IMR-90 (cell line): ENCODE data around the gene TNFRSF1B. TPM values are rescaled to one million over a fixed set of nuclear protein-coding genes. Genes with fewer than 3 reads are reported as not detected.
A peak's percentile ranks its signal among the peaks of the same experiment; 100 is the strongest.

Source experiments
- ATAC-seq: fragments of 200-7000 bp; cut with Tn5 transposase; 2 replicates; pipeline ENCODE4 v1.9.1; 2020; ENCODE audit warnings: low read depth, mild to moderate bottlenecking, moderate library complexity
- BruUV-seq: library from RNA; stranded (reverse); fragments of 400-500 nt; replicated peaks from 2 replicates; lab custom pipeline; 2021; lab: Mats Ljungman, UMichigan
- CTCF ChIA-PET: fragments of 300-600 bp; formaldehyde crosslinking; extraction: SDS; loops from one replicate; lab custom pipeline; 2021; ENCODE audit warnings: antibody characterized with exemption; lab: Yijun Ruan, JAX
- POLR2A ChIA-PET: fragments of 300-600 bp; sonication (Branson Sonifier 250); formaldehyde crosslinking; loops from one replicate; lab custom pipeline; 2022; ENCODE audit warnings: antibody characterized with exemption; ENCODE audit not compliant: unreplicated experiment; lab: Charles Lee
- DNase-seq: peaks from one replicate; pipeline ENCODE4 v3.0.0; 2013
- H2AFZ ChIP-seq: replicated peaks from 2 replicates; pipeline ENCODE3; 2013; ENCODE audit warnings: low read length, mild to moderate bottlenecking; ENCODE audit not compliant: poor library complexity
- H2AK5ac ChIP-seq: 2 replicates; pipeline ENCODE4 v1.6.1; 2013; ENCODE audit warnings: low read depth, low read length, inconsistent platforms
- H2AK9ac ChIP-seq: replicated peaks from 2 replicates; pipeline ENCODE3; 2013; ENCODE audit warnings: mild to moderate bottlenecking, low read depth, low read length, moderate library complexity; ENCODE audit not compliant: poor library complexity
- H2BK120ac ChIP-seq: 2 replicates; pipeline ENCODE4 v1.6.1; 2013; ENCODE audit warnings: low read depth, low read length, inconsistent platforms
- H2BK15ac ChIP-seq: 3 replicates; pipeline ENCODE4 v1.6.1; 2013; ENCODE audit warnings: low read depth, low read length, inconsistent platforms
- H2BK20ac ChIP-seq: 2 replicates; pipeline ENCODE4 v1.6.1; 2013; ENCODE audit warnings: low read depth, mild to moderate bottlenecking, inconsistent platforms, low read length, moderate library complexity
- H2BK5ac ChIP-seq: 2 replicates; pipeline ENCODE4 v1.6.1; 2013; ENCODE audit warnings: mild to moderate bottlenecking, low read depth, low read length, inconsistent platforms; ENCODE audit not compliant: poor library complexity, severe bottlenecking
- H3K14ac ChIP-seq: replicated peaks from 2 replicates; pipeline ENCODE4 v1.6.1; 2013; ENCODE audit warnings: low read depth, low read length, inconsistent platforms
- H3K18ac ChIP-seq: 2 replicates; pipeline ENCODE4 v1.6.1; 2013; ENCODE audit warnings: low read depth, low read length, control low read depth
- H3K23ac ChIP-seq: 2 replicates; pipeline ENCODE4 v1.6.1; 2013; ENCODE audit warnings: low read depth, low read length, inconsistent platforms
- H3K27ac ChIP-seq: 2 replicates; pipeline ENCODE4 v1.5.1; 2013; ENCODE audit warnings: mild to moderate bottlenecking, control low read depth, low read length; ENCODE audit not compliant: insufficient read depth
- H3K27me3 ChIP-seq: 2 replicates; pipeline ENCODE4 v1.6.1; 2013; ENCODE audit warnings: low read length; ENCODE audit not compliant: control insufficient read depth, insufficient read depth
- H3K36me3 ChIP-seq: 2 replicates; pipeline ENCODE4 v1.6.1; 2013; ENCODE audit warnings: low read length, mixed read lengths; ENCODE audit not compliant: control insufficient read depth, insufficient read depth
- H3K4ac ChIP-seq: 2 replicates; pipeline ENCODE4 v1.6.1; 2013; ENCODE audit warnings: low read depth, low read length, inconsistent platforms
- H3K4me1 ChIP-seq: 2 replicates; pipeline ENCODE4 v1.6.1; 2013; ENCODE audit warnings: low read length, mixed read lengths; ENCODE audit not compliant: control insufficient read depth, insufficient read depth
- H3K4me2 ChIP-seq: 2 replicates; pipeline ENCODE4 v1.6.1; 2013; ENCODE audit warnings: low read depth, mild to moderate bottlenecking, control low read depth, low read length, moderate library complexity
- H3K4me3 ChIP-seq: 2 replicates; pipeline ENCODE4 v1.5.1; 2013; ENCODE audit warnings: low read depth, mild to moderate bottlenecking, control low read depth, low read length, moderate library complexity; ENCODE audit not compliant: insufficient read depth
- H3K56ac ChIP-seq: 2 replicates; pipeline ENCODE4 v1.6.1; 2013; ENCODE audit warnings: low read length, inconsistent platforms; ENCODE audit not compliant: insufficient read depth; ENCODE audit errors: extremely low read depth
- H3K79me1 ChIP-seq, 2 experiments: 2 replicates each; pipeline ENCODE4 v1.6.1; 2013; ENCODE audit warnings: low read length in 2 of 2, inconsistent platforms in 1 of 2, low read depth in 1 of 2
- H3K9ac ChIP-seq: 2 replicates; pipeline ENCODE4 v1.6.1; 2013; ENCODE audit warnings: low read depth, low read length, control low read depth
- H3K9me1 ChIP-seq: 2 replicates; pipeline ENCODE4 v1.6.1; 2013; ENCODE audit warnings: low read length, inconsistent platforms; ENCODE audit not compliant: insufficient read depth
- H3K9me3 ChIP-seq: 2 replicates; pipeline ENCODE4 v1.6.1; 2013; ENCODE audit warnings: low read length; ENCODE audit not compliant: control insufficient read depth, insufficient read depth
- H4K20me1 ChIP-seq: 2 replicates; pipeline ENCODE4 v1.6.1; 2013; ENCODE audit warnings: low read length, inconsistent platforms; ENCODE audit not compliant: insufficient read depth
- H4K5ac ChIP-seq: 2 replicates; pipeline ENCODE4 v1.6.1; 2013; ENCODE audit warnings: mild to moderate bottlenecking, low read depth, low read length, control low read depth
- H4K8ac ChIP-seq, 2 experiments: 2 replicates each; pipeline ENCODE4 v1.6.1; 2013; ENCODE audit warnings: low read depth in 2 of 2, low read length in 2 of 2, control low read depth in 1 of 2, inconsistent platforms in 1 of 2
- H4K91ac ChIP-seq: 2 replicates; pipeline ENCODE4 v1.6.1; 2013; ENCODE audit warnings: low read depth, low read length, inconsistent platforms; ENCODE audit not compliant: insufficient read depth
- FOS ChIP-seq: fragments of 150-350 bp; IDR thresholded peaks from 2 replicates; pipeline ENCODE4 v1.6.1; 2016; ENCODE audit warnings: low read depth, low read length
- POLR2A ChIP-seq: IDR thresholded peaks from 2 replicates; pipeline ENCODE4 v1.6.1; 2012; ENCODE audit warnings: mild to moderate bottlenecking, low read depth, low read length
- RCOR1 ChIP-seq: IDR thresholded peaks from 2 replicates; pipeline ENCODE4 v1.6.1; 2012; ENCODE audit warnings: mild to moderate bottlenecking, low read length, improper control_type of control experiment; ENCODE audit not compliant: insufficient replicate concordance
- WGBS, 2 experiments: methylation state at CpG; one replicate each; pipeline versions ENCODE4 v1.1.5 to v1.1.7; 2013; ENCODE audit warnings: missing lambda C conversion rate in 2 of 2; ENCODE audit not compliant: insufficient read length in 1 of 2; ENCODE audit errors: extremely low coverage in 2 of 2; 5-methylcytosine and 5-hydroxymethylcytosine counted together
- dilution Hi-C: fragments of 300-500 bp; cut with HindIII; formaldehyde crosslinking; loops from one replicate; pipeline ENCODE4 v1.14.3; 2018; ENCODE audit warnings: low sequenced_read_pairs; ENCODE audit not compliant: unreplicated experiment
- in situ Hi-C: fragments of 300-500 bp; cut with MboI; formaldehyde crosslinking; loops from 3 replicates; pipeline ENCODE4 v1.14.3; 2019; ENCODE audit warnings: low sequenced_read_pairs, inconsistent platforms, mixed read lengths
- intact Hi-C: fragments of 100-400 bp; cut with micrococcal nuclease; formaldehyde crosslinking; loops from 2 replicates; pipeline ENCODE4 v1.10.0; 2022
- polyA plus RNA-seq, 3 experiments: library from polyadenylated mRNA; depleted of rRNA; stranded (reverse); fragments of >200 nt; gene quantifications; 2 replicates each; pipeline ENCODE4 v1.2.3, GENCODE V29; 2012; ENCODE audit warnings: low replicate concordance in 1 of 3
- total RNA-seq: library from RNA; depleted of rRNA; stranded (reverse); fragments of >200 nt; gene quantifications from 2 replicates; pipeline ENCODE4 v1.2.3, GENCODE V29; 2012
- TF ChIP-seq, protein P1 (sequence below): fragments of 150-350 bp; IDR thresholded peaks from 2 replicates; pipeline ENCODE4 v1.6.1; 2017; ENCODE audit warnings: mild to moderate bottlenecking, antibody characterized with exemption, low read length, low read depth

The TNFRSF1B gene
- total and polyA plus RNA-seq, 2 of the 4 experiments (the other 2 are of a cell fraction) = 4.3 to 8.9 TPM

DNA sequence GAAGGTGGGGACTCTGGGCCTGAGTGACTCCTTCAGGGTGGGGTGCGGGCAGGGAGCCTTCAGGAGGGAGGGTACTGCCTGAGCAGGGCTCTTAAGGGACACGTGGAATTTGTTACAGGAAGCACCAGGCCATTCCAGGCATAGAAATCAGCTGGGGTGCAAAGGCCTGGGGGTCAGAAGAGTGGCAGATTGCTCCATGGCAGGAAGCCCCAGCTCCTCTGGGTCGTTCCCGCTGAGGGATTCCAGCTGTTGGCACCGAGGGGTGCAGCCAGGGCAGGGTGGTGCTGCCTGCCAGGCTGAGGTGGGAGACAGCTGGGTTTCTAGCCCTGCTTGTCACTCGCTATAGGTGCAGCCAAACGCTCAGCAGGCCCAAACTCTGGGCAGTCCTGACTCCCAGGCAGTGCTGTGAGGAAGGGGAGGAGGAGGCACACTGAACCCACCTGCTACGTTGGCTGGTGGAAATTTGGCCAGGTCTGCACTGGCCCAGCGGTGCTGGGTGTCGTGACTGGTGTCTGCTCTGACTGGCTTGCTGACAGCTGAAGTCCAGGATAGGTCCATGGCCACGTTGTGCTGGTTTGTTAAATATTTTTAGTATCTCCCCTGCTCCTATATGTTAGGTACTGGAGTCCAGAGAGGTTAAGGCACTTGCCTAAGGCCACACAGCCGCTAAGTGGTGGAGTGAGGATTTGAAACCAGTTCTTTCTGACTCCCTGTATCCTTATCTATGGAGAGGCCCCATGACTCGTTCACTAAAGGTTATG is 19.3 kb downstream of the TNFRSF1B start:
- POLR2A ChIA-PET = interaction anchor here (0.6 kb wide), 1 partner anchor 75 kb away, joined by 5 read pairs; no protein-coding TSS in a partner anchor
- peaks cover 2% of the 10 kb centered on the region; the same call in 1 of the 2 replicates for H3K36me3 ChIP-seq
- 0 out of 2 replicates have a peak overlapping the region, but pooled peaks have one; percentile 65 for H2BK20ac ChIP-seq
- DNase-seq (no peak), ATAC-seq (peak; percentile 30)
- peak overlapping the region; percentile 80; the same call in 1 of the 2 replicates for H3K18ac ChIP-seq
- in situ Hi-C loops = no loop called here
- H3K9ac ChIP-seq = peak overlapping the region; percentile 21
- H4K5ac ChIP-seq = peak overlapping the region; percentile 90
- H3K9me1 ChIP-seq = no peaks in the 10 kb centered on the region
- WGBS, 2 experiments = 32% methylated on average over 5 of the region's 13 CpGs; no CpG with 5 or more reads in 1 of the 2 experiments
- intact Hi-C loops = loop anchor here (1.0 kb wide), 1 partner anchor 61 kb away; no protein-coding TSS in a partner anchor
- H4K8ac ChIP-seq = peak overlapping the region; percentile 95; a peak in 3 of 4 replicates
- peak overlapping the region; percentile 56; the same call in 1 of the 2 replicates for H3K23ac ChIP-seq
- H3K79me1 ChIP-seq = peaks cover 0 to 4% of the 10 kb centered on the region in 2 experiments; a peak in 3 of 4 replicates
- peak overlapping the region; percentile 96 for H2AK9ac ChIP-seq
- H3K14ac ChIP-seq = peak overlapping the region; percentile 13
- peak overlapping the region; percentile 92 for H2AK5ac ChIP-seq
- peaks cover 32% of the 10 kb centered on the region for H3K4me1 ChIP-seq
- H2BK15ac ChIP-seq = peak overlapping the region; percentile 85; the same call in 2 of the 3 replicates
- dilution Hi-C loops = no loop called here
- H4K91ac ChIP-seq = peak overlapping the region; percentile 80
- H2BK120ac ChIP-seq = peak overlapping the region; percentile 62; the same call in 1 of the 2 replicates
- peak overlapping the region; percentile 69 for H3K27ac ChIP-seq
- peak overlapping the region; percentile 76 for H2AFZ ChIP-seq
- no peaks in the 10 kb centered on the region for H4K20me1 ChIP-seq
- H3K4me2 ChIP-seq = no peak overlapping the region
- no peak overlapping the region for H2BK5ac ChIP-seq
- H3K4ac ChIP-seq = peak overlapping the region; percentile 88
- no peaks in the 10 kb centered on the region for H3K9me3 ChIP-seq
- no peak for TF ChIP-seq FOS
- no peak for TF ChIP-seq POLR2A
- TF ChIP-seq, protein P1, sequence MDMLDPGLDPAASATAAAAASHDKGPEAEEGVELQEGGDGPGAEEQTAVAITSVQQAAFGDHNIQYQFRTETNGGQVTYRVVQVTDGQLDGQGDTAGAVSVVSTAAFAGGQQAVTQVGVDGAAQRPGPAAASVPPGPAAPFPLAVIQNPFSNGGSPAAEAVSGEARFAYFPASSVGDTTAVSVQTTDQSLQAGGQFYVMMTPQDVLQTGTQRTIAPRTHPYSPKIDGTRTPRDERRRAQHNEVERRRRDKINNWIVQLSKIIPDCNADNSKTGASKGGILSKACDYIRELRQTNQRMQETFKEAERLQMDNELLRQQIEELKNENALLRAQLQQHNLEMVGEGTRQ = no peak
- no peak for TF ChIP-seq RCOR1
- H3K27me3 ChIP-seq = no peaks in the 10 kb centered on the region
- CTCF ChIA-PET = interaction anchor here (0.6 kb wide), 1 partner anchor 473 kb away, joined by 7 read pairs; no protein-coding TSS in a partner anchor
- no peak overlapping the region; the same call in 1 of the 2 replicates for H3K56ac ChIP-seq
- no TSS peak for BruUV-seq
- H3K4me3 ChIP-seq = no peak overlapping the region
